GM18907 (cell line): ENCODE measurements around the gene SP8.

Experiments
- ATAC-seq: cut with Tn5 transposase; IDR thresholded peaks from one replicate; pipeline ENCODE4 v1.9.1; 2021; ENCODE audit warnings: mild to moderate bottlenecking, moderate library complexity; ENCODE audit not compliant: unreplicated experiment

Gene SP8

DNA sequence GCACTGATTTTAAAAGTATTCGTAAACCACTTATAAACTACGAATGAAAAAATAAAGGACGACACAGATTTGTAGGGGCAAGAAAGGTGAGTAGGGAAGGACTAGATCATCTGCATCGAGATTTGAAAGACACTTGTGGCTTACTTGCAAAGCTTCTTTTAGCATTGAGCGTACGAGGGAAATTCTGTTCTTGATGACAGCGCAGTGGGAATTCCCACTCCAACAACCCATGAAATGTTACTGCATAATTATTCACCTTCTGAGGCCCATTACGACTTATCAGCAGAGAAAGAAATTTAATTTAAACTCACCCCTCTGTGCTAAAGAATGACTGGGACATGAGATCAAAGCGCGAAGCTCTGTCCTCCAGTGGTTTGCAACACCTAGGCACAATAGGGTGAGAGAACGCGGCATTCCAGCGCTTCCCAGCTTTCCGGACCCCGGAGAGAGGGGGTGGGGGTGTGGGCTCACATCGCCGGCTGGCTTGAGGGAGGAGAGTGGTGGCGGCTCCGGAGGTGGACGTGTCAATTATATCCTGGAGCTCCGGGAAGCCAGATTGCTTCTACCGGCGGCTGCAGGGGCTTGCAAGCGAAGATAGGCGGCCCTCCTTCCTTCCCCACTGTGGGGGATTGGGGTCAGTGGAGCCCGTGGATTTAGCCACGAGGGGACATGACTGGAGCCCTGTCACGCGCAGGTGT, 10.3 kb downstream of the SP8 start:
- ATAC-seq, result no peak

DNA sequence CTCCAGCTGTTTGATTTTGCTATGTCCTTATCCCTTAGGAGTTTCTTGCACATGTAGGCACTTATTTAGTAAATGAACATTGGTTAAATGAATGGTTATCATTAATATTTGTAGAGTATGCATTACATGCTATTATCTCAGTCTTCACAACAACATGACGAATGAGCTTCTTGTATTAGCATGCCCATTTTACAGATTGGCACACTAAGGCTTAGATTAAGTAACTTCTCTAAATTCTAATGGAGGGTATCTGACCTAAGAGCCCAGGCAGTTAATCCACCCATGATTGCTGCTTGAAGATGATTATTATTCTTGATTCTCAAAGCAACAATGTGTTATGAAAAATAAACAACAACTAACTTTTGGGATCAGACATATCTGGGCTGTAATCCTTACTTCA, 32.7 kb downstream of the SP8 start:
- ATAC-seq, result no peak

DNA sequence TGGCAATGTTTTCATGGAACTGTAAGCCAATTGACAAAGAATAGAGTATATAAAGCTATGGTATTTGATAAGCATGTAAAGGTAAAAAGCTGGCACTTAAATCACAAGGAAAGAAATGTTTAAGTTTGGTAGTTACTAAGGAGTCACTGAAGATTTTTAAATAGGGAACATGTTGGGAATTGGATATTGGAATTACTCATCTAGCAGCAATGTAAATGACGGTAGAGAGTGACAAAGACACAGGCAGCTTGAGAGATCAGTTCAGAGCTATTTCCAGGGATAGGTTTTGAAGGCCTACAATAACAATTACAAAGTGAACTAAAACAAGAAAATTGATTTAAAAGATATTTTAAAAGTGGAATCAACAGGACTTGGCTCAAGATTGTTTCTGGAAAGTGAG, 36.8 kb downstream of the SP8 start:
- no peak for ATAC-seq

DNA sequence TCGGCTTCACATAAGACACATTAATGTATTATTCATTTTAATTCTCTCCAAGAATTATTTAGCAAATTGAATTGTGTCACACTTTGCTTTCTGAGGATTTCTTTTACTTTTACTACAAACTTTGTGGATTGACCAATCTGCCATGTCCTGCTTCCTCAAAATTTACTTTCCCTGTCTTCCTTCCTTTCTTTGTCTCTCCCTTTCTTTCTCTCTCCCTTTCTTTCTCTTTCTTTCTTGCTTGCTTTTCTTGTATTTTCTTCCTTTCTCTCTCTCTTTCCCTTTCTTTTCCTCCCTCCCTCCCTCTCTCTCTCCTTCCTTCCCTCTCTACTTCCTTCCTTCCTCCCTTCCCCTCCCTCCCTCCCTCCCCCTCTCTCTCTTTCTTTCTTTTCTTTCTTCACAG, 37.8 kb downstream of the SP8 start:
- no peak for ATAC-seq

DNA sequence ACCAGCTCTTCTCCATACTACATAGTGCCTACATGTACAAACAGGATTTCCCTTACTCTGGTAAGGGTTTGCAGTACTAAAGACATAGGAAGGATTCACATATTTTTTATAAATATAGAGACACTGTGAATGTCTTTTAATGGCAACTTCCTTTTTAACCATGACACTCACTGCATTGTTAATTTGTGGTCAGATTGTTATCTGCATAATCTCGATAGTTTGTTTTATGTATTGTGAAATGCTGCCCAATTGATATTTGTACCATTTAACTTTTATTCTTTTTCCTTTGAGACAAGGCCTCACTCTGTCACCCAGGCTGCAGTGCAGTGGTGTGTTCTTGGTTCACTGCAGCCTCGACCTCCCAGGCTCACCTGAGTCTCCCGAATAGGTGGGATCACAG, 39.7 kb downstream of the SP8 start:
- no peak for ATAC-seq

DNA sequence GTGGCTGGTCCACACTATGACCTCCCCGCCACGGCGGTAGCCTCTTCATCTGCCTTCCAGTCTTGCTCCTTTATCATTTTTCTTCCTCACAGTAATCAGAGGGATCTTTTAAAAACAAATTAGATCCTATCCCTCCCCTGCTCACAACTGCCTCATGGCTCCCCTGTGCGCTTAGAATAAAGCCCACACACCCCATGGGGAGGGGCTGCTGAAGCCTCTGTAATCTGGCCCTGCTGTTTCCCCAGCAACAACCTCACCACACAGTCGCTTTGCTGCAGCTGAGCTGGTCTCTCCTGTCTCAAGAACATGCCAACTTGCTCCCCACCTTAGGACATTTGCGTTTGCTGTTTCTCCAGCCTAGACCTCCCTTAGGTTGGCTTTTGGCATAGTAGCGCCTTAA, 41.0 kb downstream of the SP8 start:
- ATAC-seq, result no peak

DNA sequence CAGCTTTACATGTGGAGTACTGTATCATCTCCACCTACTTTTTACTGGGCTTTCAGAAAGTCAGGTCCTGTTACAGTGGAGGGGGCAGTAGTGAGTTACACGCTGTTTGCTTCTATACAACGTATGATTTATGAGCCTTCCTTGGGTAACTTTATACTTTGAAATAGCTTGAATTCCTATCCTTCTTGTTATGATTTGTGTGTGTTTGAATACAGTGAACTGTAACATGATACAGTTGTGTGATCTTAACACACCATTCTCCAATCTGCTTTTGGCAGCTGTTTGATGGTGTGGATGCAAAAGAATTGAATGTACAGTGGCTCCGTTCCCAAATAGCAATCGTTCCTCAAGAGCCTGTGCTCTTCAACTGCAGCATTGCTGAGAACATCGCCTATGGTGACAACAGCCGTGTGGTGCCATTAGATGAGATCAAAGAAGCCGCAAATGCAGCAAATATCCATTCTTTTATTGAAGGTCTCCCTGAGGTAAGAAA, 41.7 kb downstream of the SP8 start:
- ATAC-seq, result no peak

DNA sequence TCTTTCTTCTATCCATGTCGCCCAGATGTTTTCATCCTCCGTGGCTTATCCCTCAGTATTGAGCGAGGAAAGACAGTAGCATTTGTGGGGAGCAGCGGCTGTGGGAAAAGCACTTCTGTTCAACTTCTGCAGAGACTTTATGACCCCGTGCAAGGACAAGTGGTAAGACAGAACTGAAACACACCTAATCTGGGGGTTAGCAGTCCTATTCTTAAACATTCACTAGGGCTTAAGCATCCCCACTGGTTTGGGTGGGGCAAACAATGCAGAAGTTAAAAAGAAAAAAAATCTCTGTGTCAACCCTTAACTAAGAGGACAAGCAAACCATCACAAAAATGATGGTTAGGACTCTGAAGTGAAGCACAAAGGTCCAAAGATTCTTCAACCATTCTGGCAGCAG, 43.8 kb downstream of the SP8 start:
- ATAC-seq, result peak; percentile 54

DNA sequence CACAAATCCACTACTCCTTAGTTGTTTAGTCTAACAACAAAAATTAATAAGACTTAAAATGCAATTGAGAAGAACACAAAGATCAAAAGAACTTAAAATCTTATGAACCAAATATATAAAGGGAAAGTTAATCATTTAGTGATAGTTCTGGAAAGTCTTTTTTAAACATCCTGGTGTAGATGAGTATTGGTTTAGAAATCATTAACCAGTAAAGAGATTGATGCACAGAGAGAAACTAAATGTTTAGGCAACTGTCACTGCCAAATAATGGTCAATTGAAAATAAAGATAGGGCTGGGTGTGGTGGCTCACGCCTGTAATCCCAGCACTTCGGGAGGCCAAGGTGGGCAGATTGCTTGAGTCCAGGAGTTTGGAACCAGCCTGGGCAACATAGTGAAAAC, 44.9 kb downstream of the SP8 start:
- ATAC-seq, result peak; percentile 73

DNA sequence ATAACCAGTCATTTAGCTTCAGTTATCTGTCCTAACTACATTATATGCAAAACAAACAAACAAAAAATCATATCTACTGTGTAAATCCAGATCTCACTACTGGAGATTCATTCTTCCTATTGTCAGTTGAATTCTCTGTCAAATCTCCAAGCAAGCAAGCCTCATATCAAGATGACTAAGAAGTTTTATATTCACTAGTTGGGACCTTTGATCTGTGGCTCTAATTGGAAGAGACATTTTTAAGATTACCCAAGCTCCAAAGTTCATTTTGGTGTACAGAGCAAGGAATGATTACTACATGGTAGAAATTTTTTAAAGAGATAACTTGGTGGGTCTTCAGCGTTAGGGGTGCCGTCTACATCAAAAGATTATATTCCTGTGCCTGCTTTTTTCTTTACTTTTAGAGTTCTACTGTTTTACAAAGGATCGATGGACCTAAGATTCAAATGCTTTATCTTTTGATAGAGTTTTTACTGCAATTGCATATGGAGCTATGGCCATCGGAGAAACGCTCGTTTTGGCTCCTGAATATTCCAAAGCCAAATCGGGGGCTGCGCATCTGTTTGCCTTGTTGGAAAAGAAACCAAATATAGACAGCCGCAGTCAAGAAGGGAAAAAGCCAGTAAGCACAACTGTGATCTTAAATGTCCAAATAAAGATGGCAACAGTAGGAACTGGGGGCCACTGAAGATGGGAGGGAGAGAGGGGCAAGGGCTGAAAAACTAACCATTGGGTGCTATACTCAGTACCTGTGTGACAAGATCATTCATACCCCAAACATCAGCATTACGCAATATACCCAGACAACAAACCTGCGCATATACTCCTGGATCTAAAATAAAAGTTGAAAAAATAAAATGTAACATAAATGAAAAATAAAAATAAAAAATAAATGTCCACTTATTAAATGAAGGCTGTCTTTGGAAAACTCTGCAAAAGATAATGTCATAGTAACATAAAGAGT, 47.9 kb downstream of the SP8 start:
- peak; percentile 25 for ATAC-seq

DNA sequence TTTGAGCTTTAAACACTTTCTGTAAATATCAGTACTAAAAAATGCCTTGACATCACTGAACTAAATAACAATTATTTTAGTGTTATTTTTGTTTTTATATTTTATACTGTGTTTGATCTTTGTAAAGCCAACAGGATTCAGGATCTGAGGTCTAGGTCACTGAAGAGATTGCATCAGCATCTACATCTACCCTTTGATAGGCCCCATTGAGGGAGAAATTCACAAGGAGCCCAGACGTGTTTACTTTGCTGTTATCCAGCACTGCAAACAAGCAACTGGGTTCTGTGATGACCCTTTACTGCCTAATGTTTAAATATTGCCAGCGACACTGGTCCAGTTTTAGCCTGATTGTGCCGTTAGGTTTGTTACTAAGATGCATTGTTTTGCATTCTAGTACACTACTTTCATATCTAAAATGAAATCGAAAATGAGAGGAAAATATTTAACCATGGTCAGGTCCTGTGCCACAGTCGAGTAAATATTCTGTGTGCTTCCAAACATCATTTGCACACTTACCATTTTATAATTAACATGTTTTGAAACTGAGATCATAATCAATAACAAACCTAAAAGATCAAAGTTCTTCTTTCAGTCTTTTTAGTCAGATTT, 48.7 kb downstream of the SP8 start:
- peak; percentile 72 for ATAC-seq

DNA sequence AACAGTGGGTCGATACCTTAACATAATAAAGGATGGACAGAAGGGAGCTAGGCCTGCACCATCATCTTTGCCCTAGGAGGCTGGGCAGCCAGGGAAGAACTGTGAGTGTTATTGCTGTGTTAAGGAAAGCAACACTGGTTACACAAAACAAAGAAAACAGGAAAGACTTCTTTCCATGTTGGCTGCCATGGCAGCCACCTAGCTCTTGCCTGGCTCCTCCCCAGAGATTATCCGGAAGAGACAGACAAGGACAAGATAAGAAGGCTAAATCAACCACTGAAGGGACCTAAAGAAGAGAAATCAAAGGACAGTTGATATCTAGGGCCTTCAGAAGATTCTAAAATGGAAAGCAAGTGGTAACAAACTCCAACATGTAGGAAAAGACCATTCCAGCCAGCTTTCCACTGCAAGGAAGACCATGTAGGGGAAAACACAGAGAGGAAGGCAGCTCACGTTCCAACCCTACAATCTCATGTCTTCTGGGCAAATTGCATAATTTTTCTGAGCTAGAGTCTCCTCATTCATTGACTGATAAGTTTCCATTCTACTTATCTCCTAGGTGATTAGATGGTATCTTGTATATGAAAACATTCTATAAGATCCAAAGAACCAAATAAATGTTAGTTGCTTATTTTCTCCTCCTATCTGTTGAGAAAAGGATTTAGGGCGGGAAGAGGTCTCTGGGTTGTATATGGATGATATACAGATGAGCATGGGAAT, 51.2 kb downstream of the SP8 start:
- ATAC-seq, result no peak
